Stimulated activated CD4-positive, alpha-beta T cell treated with anti-CD3 and anti-CD28 coated beads, Interleukin-12 subunit alpha, Interleukin-12 subunit beta, amount 100 ng/mL, for 48 hours (primary cell): Measurements from ENCODE around the gene TLCD2.
A peak's percentile ranks its signal among the peaks of the same experiment; 100 is the strongest.
"Not testable (repeated sequence)": the region's sequence is repeated elsewhere in the genome, so short reads cannot be mapped to it uniquely, and the experiment has no call there.

ENCODE experiments used
- DNase-seq, 3 donors: peaks; one replicate each; pipeline ENCODE4 v3.0.0-alpha.2; 2020; ENCODE audit warnings: low read depth in 2 of 3, low spot score in 1 of 3

The TLCD2 gene

GRCh38 chr17:1718362-1719165 lies 8.4 kb upstream of the TLCD2 start:
- DNase-seq: no peak

GRCh38 chr17:1716912-1717695 lies 6.9 kb upstream of the TLCD2 start:
- DNase-seq: peak; percentile 77 to 89 (median 81)

DNA sequence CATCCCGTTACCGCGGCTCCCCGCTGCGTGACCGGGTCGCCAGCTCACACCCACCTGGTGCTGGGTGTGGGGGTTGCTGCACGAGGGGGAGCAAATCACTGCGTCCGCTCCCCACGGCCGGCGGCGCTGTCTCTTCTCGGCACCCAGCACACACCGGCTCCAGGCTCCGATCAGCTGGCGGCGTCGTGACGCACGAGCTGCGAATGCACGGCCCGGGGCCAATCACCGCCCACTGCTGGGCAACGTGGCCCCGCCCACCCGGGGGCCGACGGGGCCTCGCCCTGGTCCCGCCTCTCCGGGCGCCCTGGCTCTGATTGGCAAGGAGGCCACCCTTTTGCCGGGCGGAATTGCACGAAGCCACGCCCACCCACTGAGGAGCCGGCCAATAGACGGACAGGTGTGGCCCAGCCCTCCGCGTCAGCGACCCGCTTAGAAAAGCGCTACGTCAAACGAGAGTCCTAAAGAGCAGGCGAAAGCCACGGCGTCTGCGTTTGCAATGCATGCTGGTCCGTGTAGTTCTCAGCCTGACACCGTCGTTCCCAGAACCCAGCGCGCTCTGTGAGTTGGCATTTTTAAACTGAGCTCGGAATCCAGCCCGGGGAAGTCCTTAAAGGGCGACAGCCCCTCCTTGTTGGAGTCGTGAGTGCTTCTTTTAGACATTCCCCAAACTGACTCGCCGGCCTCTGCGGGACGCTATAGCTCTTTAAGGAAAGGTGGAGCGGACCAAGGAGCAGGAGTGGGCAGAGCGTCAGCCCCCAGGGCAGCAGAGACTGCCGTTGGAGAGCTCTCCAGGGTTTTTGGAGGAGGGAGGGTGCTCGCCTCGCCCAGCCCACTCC lies 6.1 kb upstream of the TLCD2 start:
- DNase-seq: peak; percentile 98 to 100 (median 100)

DNA sequence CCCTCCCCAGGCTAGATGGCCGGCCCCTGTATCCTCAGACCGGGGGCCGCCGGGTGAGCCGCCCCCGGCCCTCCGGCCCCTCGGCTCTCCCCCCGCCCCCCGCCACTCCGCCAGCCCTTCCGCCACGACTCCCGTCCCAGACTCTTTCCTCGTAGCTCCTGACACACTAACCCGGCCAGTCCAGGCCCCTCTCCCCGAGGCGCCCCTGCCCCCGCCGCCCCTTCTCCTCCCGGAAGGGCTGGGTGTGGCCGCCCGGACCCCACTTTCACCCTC lies 5.6 kb upstream of the TLCD2 start:
- no peak for DNase-seq

DNA sequence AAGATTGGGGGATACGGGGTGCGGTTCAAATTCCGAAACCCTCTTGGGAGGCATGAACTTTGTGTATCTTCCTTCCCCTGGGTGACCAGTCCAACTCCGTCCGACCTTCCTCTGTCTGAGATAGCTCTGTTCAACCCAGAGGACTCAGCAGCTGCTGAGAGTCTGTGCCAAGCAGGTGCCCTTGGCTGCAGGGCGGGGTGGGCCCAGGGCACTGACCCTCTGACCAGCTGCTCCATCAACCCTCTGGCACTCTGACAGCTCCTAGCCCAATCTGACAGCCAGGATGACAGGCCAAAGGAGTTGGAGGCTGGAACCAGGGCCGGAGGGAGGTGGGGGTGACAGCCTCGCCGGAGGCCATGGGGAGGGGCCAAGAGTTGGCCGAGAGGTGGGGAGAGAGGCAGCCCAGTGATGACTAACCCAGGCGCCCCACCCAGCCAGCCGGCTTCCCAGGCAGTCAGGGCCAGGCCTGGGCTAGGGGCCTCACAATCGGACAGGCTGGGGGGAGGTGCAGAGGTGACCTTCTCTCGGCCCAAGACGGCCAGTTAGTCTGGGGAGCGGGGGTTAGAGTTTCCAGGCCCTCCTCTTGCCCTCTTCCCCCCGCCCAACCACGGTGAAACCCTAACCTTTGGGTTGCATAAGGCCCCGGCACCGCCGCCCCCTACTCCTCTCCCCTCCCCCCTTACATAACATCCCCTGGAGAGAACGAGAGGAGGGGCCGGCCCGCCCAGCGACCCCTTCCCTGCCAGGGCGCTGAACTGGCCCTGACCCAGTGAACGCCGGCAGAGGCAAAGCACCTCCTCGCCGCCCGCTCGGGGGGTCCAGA lies 5.0 kb upstream of the TLCD2 start:
- DNase-seq: peak in 1 of 3 donors; percentile 20

DNA sequence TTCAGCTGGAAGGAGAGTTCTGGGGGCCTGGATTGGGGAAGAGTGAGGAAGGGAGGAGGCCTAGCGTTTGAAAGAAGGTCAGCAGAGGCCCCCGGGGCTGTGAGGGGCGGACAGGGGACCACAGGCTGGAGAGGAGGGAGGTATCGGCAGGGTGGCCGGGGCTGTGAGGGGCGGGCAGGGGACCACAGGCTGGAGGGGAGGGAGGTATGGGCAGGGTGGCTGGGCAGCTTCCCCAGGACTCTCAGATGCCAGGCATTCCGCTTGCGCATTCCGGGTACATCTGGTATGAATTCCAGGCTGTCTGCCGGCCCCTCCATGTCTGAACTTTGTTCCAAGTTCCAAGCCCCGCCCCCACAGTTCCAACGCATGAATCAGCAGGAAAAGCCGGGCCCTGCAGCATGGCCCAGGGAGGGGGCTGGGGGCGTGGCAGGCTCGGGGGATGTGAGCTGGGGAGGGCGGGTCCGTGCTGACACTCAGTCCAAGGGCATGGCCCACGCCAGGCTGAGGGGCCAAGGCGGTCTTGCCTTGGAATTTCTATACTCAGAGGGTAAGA lies 4.3 kb upstream of the TLCD2 start:
- no peak for DNase-seq

DNA sequence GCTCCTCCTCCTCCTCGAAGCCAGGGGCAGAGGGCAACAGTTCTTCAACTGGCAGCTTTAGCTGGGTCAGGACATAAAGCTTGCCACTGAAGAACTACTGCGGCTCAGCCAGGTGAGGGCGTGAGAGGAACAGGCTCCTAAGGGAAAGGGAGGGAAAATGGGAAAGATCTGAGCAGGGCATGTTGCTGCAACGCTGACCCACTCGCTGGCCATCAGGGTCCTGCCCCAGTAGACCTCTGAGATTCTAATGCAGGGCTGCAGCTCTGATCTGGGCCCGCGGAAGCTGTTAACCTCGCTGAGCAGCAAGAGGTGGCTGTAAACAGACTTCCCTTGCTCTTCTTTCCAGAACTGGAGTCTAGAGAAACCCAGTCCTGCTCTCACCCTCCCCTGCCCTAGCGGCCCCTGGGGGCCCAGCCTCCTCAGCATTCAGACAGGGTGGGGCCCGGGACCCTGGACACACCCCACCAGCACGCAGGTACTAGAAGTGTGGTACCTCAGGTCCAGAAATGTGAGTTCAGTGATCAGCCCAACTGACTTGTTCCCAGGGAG lies 3.8 kb upstream of the TLCD2 start:
- DNase-seq: no peak

DNA sequence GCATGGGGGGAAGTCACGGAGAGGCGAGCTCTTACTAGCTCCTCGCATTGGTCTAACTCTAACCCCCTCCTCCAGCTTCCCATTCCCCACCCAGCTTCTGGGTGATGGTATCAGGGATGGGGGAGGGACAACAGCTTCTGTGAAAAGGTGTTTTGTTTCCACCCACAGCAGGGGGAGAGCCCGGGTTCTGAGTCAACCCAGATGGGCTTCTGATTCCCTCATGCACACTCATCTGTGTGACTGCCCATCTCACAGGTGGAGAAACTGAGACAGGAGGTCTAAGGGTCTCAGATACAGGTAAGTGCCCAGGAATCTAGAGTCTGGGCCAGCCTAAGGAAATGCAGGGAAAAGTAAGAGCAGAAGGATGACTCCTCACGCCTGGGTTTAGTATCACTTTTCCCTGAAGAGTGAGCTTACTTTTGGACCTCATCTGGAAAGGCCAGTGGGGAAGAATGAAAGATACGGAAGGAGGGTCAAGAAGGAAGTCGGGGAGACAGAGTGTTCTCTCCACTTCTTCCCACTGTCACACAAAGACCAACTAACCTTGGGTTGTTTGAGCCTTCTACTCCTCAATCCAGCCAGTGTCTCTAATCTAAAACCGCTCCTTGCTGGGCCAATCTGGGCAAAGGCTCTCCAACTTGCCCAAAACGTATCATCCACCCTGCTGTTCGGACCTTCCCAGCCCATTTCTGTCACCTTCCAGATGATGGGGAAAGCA lies 3.1 kb upstream of the TLCD2 start:
- no peak for DNase-seq

DNA sequence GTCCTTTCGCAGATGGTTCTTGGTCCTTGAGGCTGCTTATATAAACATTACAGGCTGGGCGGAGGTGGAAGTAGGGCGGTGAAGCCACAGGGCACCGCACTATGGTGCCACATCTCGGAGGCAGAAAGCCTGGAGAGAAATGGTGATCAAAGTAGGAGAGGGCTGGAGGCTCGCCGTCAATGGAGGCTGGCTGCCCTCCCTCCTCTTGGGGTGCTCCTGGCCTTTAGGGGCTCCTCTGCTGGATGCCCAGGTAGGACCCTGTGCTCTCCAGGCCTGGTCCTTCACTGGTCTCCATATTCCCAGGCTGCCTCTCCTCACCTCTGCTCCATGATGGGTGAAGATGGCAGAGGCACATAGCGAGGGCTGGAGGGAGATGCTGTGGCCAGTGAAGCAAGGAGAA lies 2.1 kb upstream of the TLCD2 start:
- no peak for DNase-seq

GRCh38 chr17:1711804-1712203 lies 1.6 kb upstream of the TLCD2 start:
- DNase-seq: no peak

GRCh38 chr17:1710807-1711553 lies 803 bp upstream of the TLCD2 start:
- DNase-seq: no peak

DNA sequence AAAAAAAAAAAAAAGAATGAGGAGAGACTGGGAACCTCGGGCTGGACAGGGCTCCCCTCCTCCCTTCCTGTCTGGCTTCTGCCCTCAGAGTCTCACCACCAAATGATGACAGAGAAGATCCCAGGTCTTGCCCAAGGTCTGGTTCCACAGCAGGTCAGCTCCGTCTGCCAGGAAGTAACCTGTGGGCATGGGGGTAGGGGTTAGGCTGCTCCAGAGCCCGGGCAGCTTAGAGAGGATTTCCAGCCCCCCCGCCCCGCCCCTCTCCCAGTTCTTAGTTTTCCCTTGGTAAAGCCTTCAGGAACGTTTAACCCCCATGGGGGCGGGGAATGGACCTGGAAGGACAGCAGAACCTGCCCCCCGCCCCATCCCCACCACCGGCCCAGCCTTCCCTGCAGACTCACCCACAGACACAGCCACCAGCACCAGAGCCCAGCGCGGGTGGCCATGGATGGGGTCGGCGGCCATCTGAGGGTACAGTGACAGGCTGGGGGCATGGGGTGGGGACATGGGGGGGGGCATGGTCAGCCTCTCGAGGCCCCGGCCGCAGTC lies 700 bp downstream of the TLCD2 start:
- no peak for DNase-seq

GRCh38 chr17:1708791-1709346 lies 1.3 kb downstream of the TLCD2 start:
- not testable (repeated sequence) for DNase-seq

DNA sequence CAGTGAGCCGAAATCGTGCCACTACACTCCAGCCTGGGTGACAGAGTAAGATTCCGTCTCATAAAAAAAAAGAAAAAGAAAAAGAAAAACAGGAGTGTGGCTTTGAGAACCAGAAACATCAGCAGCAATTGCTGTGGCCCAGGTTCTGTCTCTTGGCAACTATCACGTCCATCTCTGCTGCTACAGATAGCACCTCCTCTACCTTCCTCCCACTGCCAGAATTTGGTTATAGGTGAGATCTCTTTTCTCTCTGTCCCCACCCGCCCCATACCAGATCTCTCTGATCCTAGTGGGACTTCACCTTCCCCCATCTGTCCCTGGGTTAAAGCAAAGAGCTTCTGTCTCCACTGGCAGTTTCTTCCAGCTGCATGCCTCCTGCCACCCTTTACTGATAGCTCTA lies 3.1 kb downstream of the TLCD2 start:
- DNase-seq: no peak

- DNase-seq: no peak
These were observed 5.2 kb downstream of the TLCD2 start for GRCh38 chr17:1705004-1705403.

- no peak for DNase-seq
These were observed 7.1 kb downstream of the TLCD2 start for GRCh38 chr17:1703063-1703462.

GRCh38 chr17:1699891-1700290 lies 10.3 kb downstream of the TLCD2 start:
- DNase-seq: not testable (repeated sequence)

DNA sequence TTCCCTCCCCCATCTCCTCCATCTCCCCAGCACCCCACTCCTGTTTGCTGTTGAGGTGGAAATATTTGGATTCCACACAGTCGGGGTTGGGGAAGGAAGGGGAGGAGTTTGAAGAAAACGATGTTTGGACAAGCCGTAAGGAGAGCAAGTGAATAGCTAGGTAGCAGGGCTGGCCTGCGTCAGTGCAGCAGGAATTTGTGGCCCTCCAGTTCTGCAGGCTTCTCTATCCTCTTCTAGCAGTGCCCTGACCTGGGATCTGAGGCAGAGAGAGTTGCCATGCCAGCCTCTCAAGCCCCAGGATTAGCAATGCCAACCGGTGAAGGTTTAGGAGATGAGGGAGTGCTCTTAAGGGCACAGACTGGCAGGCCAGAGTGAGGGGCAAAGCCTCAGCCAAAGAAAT lies 12.5 kb downstream of the TLCD2 start:
- no peak for DNase-seq
